ENCODE measurements around the gene MON1B. TPM values are rescaled to one million over a fixed set of nuclear protein-coding genes. Genes with fewer than 3 reads are reported as not detected.
"Not testable (repeated sequence)": the region's sequence is repeated elsewhere in the genome, so short reads cannot be mapped to it uniquely, and the experiment has no call there.

Gene MON1B
- total RNA-seq, result 10 to 100 TPM; 65.0 to 65.3 TPM

DNA sequence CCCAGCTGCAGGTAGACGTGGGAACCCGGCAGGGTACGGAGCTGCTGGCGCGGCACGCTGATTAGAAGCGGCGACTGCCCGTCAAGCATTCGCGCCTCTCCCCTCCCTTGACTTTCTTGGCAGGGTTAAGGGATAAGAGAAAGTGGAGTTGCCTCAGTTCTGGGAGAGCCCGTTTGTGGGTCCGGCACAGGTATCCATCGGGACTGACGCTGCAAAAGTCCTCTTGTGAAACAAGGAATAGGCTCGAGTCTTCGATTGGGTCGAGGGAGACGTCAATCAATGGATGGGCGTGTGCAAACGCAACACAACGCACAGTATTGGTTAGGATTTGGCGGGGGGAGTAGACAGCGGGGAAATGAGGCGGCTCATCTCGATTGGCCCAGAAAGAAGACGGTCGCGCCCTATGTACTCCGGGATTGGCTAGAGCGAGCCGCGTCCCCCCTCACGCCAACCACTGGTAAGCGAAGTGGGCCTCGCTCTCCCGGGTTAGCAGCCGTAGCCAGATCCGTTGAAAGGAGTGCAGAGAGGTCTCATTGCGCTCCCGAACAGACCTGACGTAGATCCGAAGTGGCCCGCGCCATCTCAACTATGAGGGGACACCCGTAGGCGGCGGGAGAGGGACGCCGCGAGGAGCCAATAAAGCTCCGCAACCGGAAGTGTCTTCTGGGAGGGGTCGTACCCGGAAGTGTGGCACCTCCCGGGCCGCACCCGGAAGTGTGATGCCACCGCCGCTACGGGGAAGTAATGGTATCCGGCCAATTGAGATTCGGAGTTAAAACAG lies at the start of gene MON1B:
TSS of gene MON1B (plus strand) at position 713 of the 781 bp plus-strand sequence. CDS start 296 bp downstream, outside the sequence.
- no peaks in the 10 kb centered on the region for H3K27me3 Mint-ChIP-seq
- peaks cover 34% of the 10 kb centered on the region for H3K36me3 Mint-ChIP-seq
- H3K4me3 Mint-ChIP-seq, result peak within 1 kb of the TSS; percentile 98
- peak; percentile 92 for DNase-seq
- H3K27ac Mint-ChIP-seq, result peak within 1 kb of the TSS; percentile 99
- no peaks in the 10 kb centered on the region for H3K9me3 Mint-ChIP-seq
- peaks cover 37% of the 10 kb centered on the region for H3K4me1 Mint-ChIP-seq

DNA sequence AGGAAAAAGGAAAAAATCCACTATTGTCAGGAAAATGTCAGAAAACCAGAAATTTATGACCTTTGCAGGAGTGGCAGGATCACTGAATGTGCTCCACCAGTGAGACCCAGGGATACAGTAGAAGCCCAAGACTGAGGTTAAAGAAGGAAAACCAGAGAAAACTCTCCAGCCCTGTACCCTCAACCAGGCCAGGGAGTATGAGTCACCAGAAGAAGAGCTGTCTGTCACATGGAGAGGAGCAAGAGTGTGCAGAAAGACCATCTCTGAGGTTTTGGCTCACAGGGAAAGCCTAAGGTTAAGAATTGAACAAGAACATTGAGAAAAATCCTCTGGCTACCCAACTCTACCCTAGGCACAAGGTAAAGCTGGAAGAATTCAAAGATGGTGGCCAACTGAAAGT lies 47.6 kb upstream of the MON1B start:
- Mint-ChIP-seq H3K27ac (no peak overlapping the region), H3K36me3 (no peaks in the 10 kb centered on the region), H3K4me3 (no peak overlapping the region), H3K9me3 (peaks cover 10% of the 10 kb centered on the region), H3K4me1 (no peaks in the 10 kb centered on the region), H3K27me3 (peaks cover 9% of the 10 kb centered on the region)
- DNase-seq, result no peak

DNA sequence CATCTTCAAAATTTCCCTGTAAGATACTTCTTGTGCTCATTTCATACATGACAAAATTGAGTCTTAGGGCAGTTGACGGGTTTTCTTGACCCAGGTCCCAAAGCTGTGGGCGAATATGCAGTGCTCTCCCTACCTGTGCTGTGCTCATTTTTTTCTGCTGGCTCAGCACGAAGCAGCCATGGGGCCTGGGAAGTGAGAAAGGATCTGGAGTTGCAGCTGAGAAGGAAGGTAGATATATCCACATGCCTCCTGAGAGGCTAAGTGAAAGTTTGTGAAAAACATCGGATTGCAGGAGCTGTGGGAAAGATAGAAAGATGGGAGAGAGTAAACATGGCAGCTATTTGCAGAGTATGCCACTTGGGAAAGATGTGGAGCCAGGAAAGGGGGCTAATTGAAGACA lies 42.9 kb upstream of the MON1B start:
- Mint-ChIP-seq H3K27me3 (peaks cover 8% of the 10 kb centered on the region), H3K36me3 (no peaks in the 10 kb centered on the region), H3K4me1 (no peaks in the 10 kb centered on the region), H3K9me3 (peaks cover 10% of the 10 kb centered on the region), H3K27ac (no peak overlapping the region), H3K4me3 (no peak overlapping the region)
- no peak for DNase-seq

DNA sequence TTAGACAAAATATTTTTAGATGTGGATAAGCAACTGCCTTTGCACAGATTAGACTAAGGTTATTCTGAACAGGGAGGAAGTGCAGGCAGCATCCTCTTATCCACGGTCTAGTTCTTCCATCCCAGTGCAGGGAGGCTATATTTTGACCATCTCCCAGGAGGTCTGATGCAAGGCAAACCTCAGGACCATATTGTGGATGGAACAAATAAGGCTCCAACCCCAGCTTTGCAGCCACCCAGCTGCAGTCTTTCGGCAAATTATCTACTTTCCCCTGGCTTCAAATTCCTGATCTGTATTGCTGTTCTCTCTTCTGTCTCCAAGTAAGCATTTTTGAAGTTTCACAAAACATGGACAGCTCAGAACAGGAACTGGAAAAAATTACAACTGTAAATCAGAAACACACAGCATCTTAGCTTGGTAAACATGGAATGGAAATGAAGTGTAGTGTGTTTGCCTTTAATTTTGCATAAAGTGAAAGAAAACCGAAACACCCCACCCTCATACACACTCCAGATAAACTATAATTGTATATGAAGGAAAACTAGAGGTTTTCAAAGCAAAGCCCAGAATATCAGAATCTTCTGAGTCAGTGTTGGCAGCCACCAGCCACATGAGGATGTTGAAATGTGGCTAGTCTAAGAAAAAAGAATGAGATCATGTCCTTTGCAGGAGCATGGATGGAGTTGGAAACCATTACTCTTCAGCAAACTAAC lies 33.5 kb upstream of the MON1B start:
- DNase-seq, result no peak
- Mint-ChIP-seq H3K4me3 (no peak overlapping the region), H3K36me3 (no peaks in the 10 kb centered on the region), H3K4me1 (no peaks in the 10 kb centered on the region), H3K9me3 (no peaks in the 10 kb centered on the region), H3K27me3 (peaks cover 17% of the 10 kb centered on the region), H3K27ac (no peak overlapping the region)

DNA sequence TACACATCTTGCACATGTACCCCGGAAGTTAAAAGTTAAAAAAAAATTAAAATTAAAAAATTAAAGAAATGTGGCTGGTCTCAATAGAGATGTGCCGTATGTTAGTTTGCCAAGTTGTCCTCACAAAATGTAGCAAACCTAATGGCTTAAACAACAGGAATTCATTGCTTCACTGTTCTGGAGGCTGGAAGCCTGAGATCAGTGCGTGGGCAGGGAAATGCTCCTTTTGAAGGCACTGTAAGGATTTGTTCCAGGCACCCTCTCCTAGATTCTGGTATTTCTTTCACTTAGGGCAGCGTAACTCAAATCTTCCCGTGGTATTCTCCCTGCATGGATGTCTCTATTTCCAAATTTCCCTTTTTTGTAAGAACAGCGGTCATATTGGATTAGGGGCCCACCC lies 32.7 kb upstream of the MON1B start:
- H3K27me3 Mint-ChIP-seq, result peaks cover 17% of the 10 kb centered on the region
- H3K27ac Mint-ChIP-seq, result no peak overlapping the region
- no peaks in the 10 kb centered on the region for H3K36me3 Mint-ChIP-seq
- DNase-seq, result no peak
- H3K4me3 Mint-ChIP-seq, result no peak overlapping the region
- H3K4me1 Mint-ChIP-seq, result no peaks in the 10 kb centered on the region
- no peaks in the 10 kb centered on the region for H3K9me3 Mint-ChIP-seq

DNA sequence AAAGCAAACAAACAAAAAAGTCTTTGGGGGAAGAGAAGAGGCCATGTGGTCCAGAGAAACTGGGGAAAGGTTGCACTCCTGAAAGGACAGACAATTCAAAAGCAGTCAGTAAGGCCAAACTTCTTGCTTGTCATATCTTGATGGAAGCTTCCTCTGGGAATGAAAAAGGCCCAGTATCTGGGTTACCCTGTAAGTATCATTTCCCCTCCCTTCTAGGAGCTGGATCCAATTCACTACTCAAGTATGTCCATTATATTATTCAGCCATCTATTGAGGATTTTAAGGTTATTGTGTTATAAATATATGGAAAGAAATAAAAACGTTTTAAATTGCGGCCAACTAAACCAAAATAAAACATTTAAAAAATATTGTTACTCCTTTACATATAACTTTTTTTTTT lies 26.0 kb upstream of the MON1B start:
- H3K4me1 Mint-ChIP-seq, result no peaks in the 10 kb centered on the region

DNA sequence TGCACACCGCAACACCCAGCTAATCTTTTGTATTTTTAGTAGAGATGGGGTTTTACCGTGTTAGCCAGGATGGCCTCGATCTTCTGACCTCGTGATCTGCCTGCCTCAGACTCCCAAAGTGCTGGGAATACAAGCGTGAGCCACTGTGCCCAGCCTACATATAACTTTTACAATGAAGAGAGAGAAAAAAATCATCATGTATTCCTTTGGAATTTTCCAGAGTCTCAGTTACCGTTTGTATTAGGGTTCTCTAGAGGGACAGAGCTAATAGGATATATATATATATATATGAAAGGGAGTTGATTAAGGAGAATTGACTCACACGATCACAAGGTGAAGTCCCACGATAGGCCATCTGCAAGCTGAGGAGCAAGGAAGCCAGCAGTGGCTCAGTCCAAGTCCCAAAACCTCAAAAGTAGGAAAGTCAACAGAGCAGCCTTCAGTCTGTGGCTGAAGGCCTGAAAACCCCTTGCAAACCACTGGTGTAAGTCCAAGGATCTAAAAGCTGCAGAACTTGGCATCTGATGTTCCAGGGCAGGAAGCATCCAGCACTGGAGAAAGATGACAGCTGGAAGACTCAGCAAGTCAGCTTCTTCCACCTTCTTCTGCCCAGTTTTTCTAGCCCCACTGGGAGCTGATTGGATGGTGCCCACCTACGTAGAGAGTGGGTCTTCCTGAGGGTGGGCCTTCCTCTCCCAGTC lies 25.3 kb upstream of the MON1B start:
- peaks cover 36% of the 10 kb centered on the region for H3K27me3 Mint-ChIP-seq
- not testable (repeated sequence) for H3K27ac Mint-ChIP-seq, H3K4me3 Mint-ChIP-seq, DNase-seq, H3K36me3 Mint-ChIP-seq, H3K9me3 Mint-ChIP-seq, H3K4me1 Mint-ChIP-seq

More for the DNA sequence above, 26.0 kb upstream of the MON1B start:
- Mint-ChIP-seq H3K4me3 (no peak overlapping the region), H3K9me3 (no peaks in the 10 kb centered on the region), H3K27ac (no peak overlapping the region), H3K36me3 (no peaks in the 10 kb centered on the region), H3K27me3 (peaks cover 29% of the 10 kb centered on the region)
- DNase-seq, result no peak

DNA sequence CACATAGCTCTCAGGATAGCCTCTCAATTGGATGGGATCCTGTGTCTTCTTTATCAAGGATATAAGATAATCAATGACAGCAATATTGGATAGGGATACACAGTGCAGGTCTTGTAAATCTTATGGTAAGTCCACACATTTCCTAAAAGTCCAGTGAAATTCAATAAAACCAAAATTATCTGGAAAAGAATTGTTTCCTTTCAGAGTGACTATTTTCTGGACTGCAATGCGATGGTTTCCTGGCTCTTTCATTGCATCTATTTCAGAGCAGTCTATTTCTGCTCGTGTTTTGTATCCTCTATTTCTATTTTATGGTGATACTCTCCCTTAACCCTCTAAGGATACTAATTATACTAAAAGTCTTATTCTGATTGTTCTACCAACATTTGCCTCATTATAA lies 24.3 kb upstream of the MON1B start:
- no peak for DNase-seq
- Mint-ChIP-seq H3K4me3 (no peak overlapping the region), H3K9me3 (no peaks in the 10 kb centered on the region), H3K27ac (no peak overlapping the region), H3K27me3 (peaks cover 39% of the 10 kb centered on the region), H3K36me3 (no peaks in the 10 kb centered on the region), H3K4me1 (no peaks in the 10 kb centered on the region)

DNA sequence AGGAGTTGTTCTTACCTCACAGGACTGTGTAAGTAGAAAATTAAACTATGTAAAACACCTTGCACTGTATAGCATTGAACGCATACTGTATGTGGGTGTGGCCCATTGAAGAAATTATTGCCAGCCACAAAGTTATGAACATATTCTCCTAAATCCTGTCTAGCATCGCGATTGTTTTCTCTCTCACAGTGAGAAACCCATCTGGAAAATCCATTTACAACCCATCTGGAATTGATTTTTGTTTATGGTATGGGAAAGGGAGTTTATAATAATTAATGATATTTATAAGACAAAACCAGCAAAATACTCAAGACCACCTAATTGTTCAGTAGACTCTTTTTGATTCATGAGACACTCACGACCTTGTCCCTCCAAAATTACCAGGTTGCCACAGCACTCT lies 22.1 kb upstream of the MON1B start:
- H3K36me3 Mint-ChIP-seq, result no peaks in the 10 kb centered on the region
- no peaks in the 10 kb centered on the region for H3K9me3 Mint-ChIP-seq
- DNase-seq, result no peak
- peaks cover 38% of the 10 kb centered on the region for H3K27me3 Mint-ChIP-seq
- H3K4me3 Mint-ChIP-seq, result no peak overlapping the region
- no peaks in the 10 kb centered on the region for H3K4me1 Mint-ChIP-seq
- no peak overlapping the region for H3K27ac Mint-ChIP-seq

DNA sequence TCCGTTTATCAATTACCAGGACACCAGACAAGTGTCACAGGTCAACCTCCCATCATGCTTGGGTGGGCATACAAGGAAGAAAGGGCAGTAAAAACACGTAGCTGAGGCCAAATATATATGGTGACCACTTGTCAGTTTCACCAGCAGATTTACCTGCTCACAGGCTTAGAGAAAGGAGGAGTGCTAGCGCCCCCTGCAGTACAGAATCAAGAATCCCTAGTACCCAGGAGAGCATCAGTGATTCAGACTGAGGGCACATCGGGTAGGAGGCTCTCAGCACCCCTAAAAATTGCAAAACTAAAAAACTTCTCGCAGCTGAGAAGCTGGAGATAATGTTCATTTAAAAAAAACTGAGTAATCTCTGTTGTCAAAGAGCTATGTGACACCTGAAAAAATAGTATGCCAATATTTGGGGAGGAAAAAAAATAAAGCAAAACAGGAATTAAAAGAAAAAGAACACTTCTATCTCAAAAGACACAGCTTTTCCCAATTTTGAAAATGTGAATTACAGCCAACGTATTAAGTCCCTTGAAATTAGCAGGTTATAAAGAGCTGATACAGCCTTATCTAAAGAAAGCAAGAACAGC lies 21.2 kb upstream of the MON1B start:
- peak; percentile 29 for DNase-seq
- no peaks in the 10 kb centered on the region for H3K4me1 Mint-ChIP-seq
- no peak overlapping the region for H3K27ac Mint-ChIP-seq
- H3K27me3 Mint-ChIP-seq, result peaks cover 42% of the 10 kb centered on the region
- H3K9me3 Mint-ChIP-seq, result no peaks in the 10 kb centered on the region
- H3K4me3 Mint-ChIP-seq, result no peak overlapping the region
- H3K36me3 Mint-ChIP-seq, result no peaks in the 10 kb centered on the region

DNA sequence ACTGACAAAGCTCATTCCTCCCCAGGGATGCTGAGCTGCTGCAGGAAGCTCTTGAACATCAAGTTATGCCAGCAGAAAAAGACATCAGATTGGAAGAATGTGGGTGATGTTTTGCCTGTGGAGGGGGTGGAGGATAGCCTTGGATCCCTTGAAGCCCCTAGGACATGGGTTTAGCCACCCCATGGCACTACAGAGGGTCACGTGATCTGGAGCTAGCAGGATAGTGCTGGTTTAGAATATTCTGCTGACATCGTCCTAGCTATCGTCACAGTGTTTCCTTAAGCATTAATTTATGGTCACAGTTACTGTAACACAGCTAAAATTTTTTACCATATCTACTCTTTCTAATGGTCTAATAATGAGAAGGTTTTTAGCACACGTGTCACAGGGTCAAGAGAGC lies 20.2 kb upstream of the MON1B start:
- H3K4me3 Mint-ChIP-seq, result no peak overlapping the region
- H3K4me1 Mint-ChIP-seq, result no peaks in the 10 kb centered on the region
- DNase-seq, result no peak
- no peaks in the 10 kb centered on the region for H3K9me3 Mint-ChIP-seq
- no peak overlapping the region for H3K27ac Mint-ChIP-seq
- peaks cover 43% of the 10 kb centered on the region for H3K27me3 Mint-ChIP-seq
- no peaks in the 10 kb centered on the region for H3K36me3 Mint-ChIP-seq

DNA sequence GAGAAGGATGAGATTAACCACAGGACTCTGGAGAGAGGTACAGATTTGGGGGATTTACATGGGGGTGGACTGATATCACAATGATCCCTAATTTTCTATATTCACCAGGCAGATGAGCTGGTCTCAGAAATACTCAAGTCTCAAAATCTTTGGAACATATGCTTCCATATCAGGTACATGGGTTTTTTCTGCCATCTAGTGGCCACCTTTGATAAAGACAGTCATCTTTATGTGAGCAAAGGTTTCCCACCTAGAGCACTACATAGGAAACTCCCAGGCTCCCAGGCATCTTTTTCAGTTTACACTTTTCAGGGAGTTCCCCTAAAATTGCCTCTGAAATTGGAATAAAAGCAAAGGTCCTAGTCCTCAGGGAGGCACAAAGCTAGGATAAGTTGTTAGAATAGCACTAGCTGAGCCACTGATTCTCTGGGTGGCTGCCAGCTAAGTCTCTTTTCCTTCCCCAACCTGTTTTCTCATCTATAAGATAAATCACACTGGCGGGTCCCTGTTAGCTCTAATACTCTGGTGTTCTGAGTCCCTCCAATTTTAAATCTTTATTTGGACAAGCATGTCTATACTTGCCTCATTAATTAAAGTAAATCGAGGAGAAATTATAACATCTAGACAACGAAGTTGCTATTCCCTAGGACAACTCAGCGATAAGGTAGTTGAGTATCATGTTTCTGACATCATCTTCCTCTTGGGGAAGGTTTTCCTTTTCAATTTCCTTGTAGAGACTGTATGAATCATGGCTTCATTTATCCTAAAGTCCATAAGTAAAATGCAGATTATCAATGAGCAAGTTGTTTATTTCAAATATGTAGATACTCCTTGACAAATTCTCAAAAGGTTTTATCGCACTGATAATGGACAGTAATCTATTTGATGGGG lies 19.0 kb upstream of the MON1B start:
- no peaks in the 10 kb centered on the region for H3K36me3 Mint-ChIP-seq
- no peak overlapping the region for H3K27ac Mint-ChIP-seq
- no peak overlapping the region for H3K4me3 Mint-ChIP-seq
- peaks cover 47% of the 10 kb centered on the region for H3K27me3 Mint-ChIP-seq
- H3K9me3 Mint-ChIP-seq, result no peaks in the 10 kb centered on the region
- DNase-seq, result no peak
- H3K4me1 Mint-ChIP-seq, result no peaks in the 10 kb centered on the region

DNA sequence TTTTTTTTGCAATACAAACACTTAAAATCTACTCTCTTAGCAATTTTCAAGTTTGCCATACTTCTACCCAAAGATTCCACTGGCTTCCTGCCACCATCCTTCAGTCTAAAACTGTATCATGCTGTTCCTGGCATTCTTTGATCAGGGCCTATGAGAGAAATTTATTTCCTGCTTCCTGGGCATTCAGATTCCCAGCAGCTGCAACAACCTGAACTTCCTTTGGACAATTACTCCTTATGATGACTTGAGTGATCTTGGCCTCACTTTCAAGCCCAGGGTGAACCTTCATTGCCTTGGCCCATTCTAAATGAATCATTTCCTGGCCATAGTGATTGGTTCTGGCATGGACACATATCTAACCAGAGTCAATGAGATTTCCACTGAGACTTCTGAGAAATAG lies 18.0 kb upstream of the MON1B start:
- no peak for DNase-seq
- Mint-ChIP-seq H3K9me3 (no peaks in the 10 kb centered on the region), H3K27ac (no peak overlapping the region), H3K4me1 (no peaks in the 10 kb centered on the region), H3K36me3 (no peaks in the 10 kb centered on the region), H3K27me3 (peaks cover 47% of the 10 kb centered on the region), H3K4me3 (no peak overlapping the region)

DNA sequence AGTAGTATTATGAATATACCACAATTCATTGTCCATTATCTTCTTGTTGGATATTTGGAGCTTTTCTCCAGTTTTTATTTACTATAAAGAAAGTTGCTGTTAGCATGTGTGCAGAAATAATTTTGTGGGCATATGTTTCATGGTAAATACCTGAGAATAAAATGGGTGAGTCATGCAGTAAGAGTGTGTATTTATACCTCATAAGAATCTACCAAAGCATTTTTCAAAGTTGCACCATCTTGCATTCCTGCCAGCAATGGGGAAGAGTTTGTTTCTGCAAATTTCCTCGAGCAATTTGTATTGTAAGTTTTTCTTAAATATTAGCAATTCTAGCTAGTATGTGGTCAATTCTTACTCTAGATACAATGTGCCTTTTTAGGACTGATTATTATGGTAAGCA lies 7.9 kb upstream of the MON1B start:
- no peaks in the 10 kb centered on the region for H3K4me1 Mint-ChIP-seq
- no peaks in the 10 kb centered on the region for H3K36me3 Mint-ChIP-seq
- peaks cover 18% of the 10 kb centered on the region for H3K27me3 Mint-ChIP-seq
- H3K9me3 Mint-ChIP-seq, result no peaks in the 10 kb centered on the region
- no peak overlapping the region for H3K27ac Mint-ChIP-seq
- DNase-seq, result no peak
- no peak overlapping the region for H3K4me3 Mint-ChIP-seq
